Measurements from ENCODE around the gene RAD51B.
A peak's percentile ranks its signal among the peaks of the same experiment; 100 is the strongest.
"Not testable (repeated sequence)": the region's sequence is repeated elsewhere in the genome, so short reads cannot be mapped to it uniquely, and the experiment has no call there.

RAD51B gene

GRCh38 chr14:68208626-68209317 lies 389.2 kb downstream of the RAD51B start:
- DNase-seq (ENCODE audit: low read depth in 2 of 2): no peak

GRCh38 chr14:68210729-68211299 lies 391.2 kb downstream of the RAD51B start:
- peak; percentile 24 to 33 for DNase-seq (ENCODE audit: low read depth in 2 of 2)

- no peak for DNase-seq (ENCODE audit: low read depth in 2 of 2)
These were observed 391.8 kb downstream of the RAD51B start for GRCh38 chr14:68211421-68211820.

GRCh38 chr14:68211886-68212285 lies 392.3 kb downstream of the RAD51B start:
- DNase-seq (ENCODE audit: low read depth in 2 of 2): no peak

- DNase-seq (ENCODE audit: low read depth in 2 of 2): no peak
These were observed 392.8 kb downstream of the RAD51B start for GRCh38 chr14:68212361-68212760.

GRCh38 chr14:68214431-68214830 lies 394.9 kb downstream of the RAD51B start:
- no peak for DNase-seq (ENCODE audit: low read depth in 2 of 2)

GRCh38 chr14:68215629-68216028 lies 396.1 kb downstream of the RAD51B start:
- no peak for DNase-seq (ENCODE audit: low read depth in 2 of 2)

GRCh38 chr14:68216079-68216478 lies 396.5 kb downstream of the RAD51B start:
- no peak for DNase-seq (ENCODE audit: low read depth in 2 of 2)

GRCh38 chr14:68216957-68217356 lies 397.4 kb downstream of the RAD51B start:
- no peak for DNase-seq (ENCODE audit: low read depth in 2 of 2)

GRCh38 chr14:68217791-68218340 lies 398.3 kb downstream of the RAD51B start:
- DNase-seq (ENCODE audit: low read depth in 2 of 2): no peak

- DNase-seq (ENCODE audit: low read depth in 2 of 2): no peak
These were observed 399.8 kb downstream of the RAD51B start for GRCh38 chr14:68219407-68219806.

- DNase-seq (ENCODE audit: low read depth in 2 of 2): not testable (repeated sequence)
These were observed 401.5 kb downstream of the RAD51B start for GRCh38 chr14:68221046-68221445.

GRCh38 chr14:68222154-68222553 lies 402.6 kb downstream of the RAD51B start:
- no peak for DNase-seq (ENCODE audit: low read depth in 2 of 2)

- no peak for DNase-seq (ENCODE audit: low read depth in 2 of 2)
These were observed 403.1 kb downstream of the RAD51B start for GRCh38 chr14:68222726-68223125.

GRCh38 chr14:68223631-68224030 lies 404.1 kb downstream of the RAD51B start:
- DNase-seq (ENCODE audit: low read depth in 2 of 2): no peak

- DNase-seq (ENCODE audit: low read depth in 2 of 2): no peak
These were observed 405.7 kb downstream of the RAD51B start for GRCh38 chr14:68225321-68225720.

- DNase-seq (ENCODE audit: low read depth in 2 of 2): no peak
These were observed 406.9 kb downstream of the RAD51B start for GRCh38 chr14:68226523-68226922.

- no peak for DNase-seq (ENCODE audit: low read depth in 2 of 2)
These were observed 409.1 kb downstream of the RAD51B start for GRCh38 chr14:68228656-68229055.

GRCh38 chr14:68229423-68230100 lies 410.0 kb downstream of the RAD51B start:
- DNase-seq (ENCODE audit: low read depth in 2 of 2): no peak

GRCh38 chr14:68230202-68230949 lies 410.8 kb downstream of the RAD51B start:
- DNase-seq (ENCODE audit: low read depth in 2 of 2): no peak

GRCh38 chr14:68230950-68231717 lies 411.6 kb downstream of the RAD51B start:
- DNase-seq (ENCODE audit: low read depth in 2 of 2): no peak

Data from stimulated activated CD4-positive, alpha-beta T cell treated with anti-CD3 and anti-CD28 coated beads, Interleukin-12 subunit alpha, Interleukin-12 subunit beta, amount 100 ng/mL, for 24 hours (primary cell).